ENCODE results near the gene SYTL2.

GRCh38 chr11:85664615-85665481, 146.1 kb downstream of the SYTL2 start, which contains the start of gene CREBZF:
- TF ChIP-seq RAD21 (IDR thresholded peaks at IDR 0.05; ENCODE audit: low read depth) = no peak
- TF ChIP-seq FOXM1 (IDR thresholded peaks at IDR 0.05; ENCODE audit: borderline replicate concordance, low read depth) = no peak
- TF ChIP-seq TAF1 (IDR thresholded peaks at IDR 0.05; ENCODE audit: low read depth) = peak; percentile 83
- no peak for TF ChIP-seq TEAD4 (IDR thresholded peaks at IDR 0.05)
- TF ChIP-seq REST (IDR thresholded peaks at IDR 0.05; ENCODE audit: low read depth) = no peak
- TF ChIP-seq ZBTB7A (IDR thresholded peaks at IDR 0.05; ENCODE audit: low read depth) = no peak
- TF ChIP-seq EGR1 (IDR thresholded peaks at IDR 0.05) = 0 out of 2 replicates have a peak, but pooled peaks have one; percentile 16
- no peak for TF ChIP-seq USF1 (IDR thresholded peaks at IDR 0.05)
- TF ChIP-seq CREB1 (IDR thresholded peaks at IDR 0.05; ENCODE audit: low read depth) = peak; percentile 17; the same call in 1 of the 2 replicates
- no peak for TF ChIP-seq EP300 (IDR thresholded peaks at IDR 0.05; ENCODE audit: borderline replicate concordance)
